Testis (tissue), 2 donors: ENCODE measurements around the gene HS3ST5.

Experiments used
- POLR2A ChIP-seq: fragments of 450-650 bp; IDR thresholded peaks from one replicate; pipeline ENCODE4 v1.6.1; 2017; ENCODE audit warnings: antibody characterized with exemption, mild to moderate bottlenecking, moderate library complexity
- TF ChIP-seq, protein P1 (sequence below), 3 experiments: fragments of 450-650 bp in 2 of 3; fragments of 200-600 bp in 1 of 3; sonication (generic) in 1 of 3; IDR thresholded peaks; one replicate each; pipeline ENCODE4 v1.5.1; 2016 to 2019; ENCODE audit warnings: antibody characterized with exemption in 3 of 3, mild to moderate bottlenecking in 2 of 3, moderate library complexity in 1 of 3

DNA sequence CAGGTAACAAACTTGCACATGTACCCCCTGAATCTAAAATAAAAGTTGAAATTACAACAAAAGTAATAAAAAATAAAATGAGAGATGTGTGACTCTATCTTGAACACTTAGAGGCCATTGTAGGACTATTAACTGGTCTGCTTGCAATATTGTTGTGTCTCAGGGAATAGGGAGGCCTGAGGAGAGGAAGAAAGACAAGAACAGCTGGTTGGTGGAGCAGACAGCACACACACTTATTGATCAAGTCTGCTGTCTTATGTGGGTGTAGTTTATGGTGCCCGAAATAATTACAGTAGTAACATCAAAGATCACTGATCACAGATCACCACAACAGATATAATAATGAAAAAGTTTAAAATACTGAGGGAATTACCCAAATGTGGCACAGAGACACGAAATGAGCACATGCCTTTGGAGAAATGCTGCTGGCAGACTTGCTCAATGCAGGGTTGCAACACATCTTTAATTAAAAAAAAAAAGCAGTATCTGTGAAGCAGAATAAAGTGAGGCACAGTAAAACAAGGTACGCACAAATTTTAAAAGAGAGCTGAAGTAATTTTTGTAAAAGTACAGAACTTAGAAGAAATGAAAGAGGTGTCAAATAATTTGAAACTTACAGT, 261.8 kb downstream of the HS3ST5 start:
- TF ChIP-seq, protein P1, sequence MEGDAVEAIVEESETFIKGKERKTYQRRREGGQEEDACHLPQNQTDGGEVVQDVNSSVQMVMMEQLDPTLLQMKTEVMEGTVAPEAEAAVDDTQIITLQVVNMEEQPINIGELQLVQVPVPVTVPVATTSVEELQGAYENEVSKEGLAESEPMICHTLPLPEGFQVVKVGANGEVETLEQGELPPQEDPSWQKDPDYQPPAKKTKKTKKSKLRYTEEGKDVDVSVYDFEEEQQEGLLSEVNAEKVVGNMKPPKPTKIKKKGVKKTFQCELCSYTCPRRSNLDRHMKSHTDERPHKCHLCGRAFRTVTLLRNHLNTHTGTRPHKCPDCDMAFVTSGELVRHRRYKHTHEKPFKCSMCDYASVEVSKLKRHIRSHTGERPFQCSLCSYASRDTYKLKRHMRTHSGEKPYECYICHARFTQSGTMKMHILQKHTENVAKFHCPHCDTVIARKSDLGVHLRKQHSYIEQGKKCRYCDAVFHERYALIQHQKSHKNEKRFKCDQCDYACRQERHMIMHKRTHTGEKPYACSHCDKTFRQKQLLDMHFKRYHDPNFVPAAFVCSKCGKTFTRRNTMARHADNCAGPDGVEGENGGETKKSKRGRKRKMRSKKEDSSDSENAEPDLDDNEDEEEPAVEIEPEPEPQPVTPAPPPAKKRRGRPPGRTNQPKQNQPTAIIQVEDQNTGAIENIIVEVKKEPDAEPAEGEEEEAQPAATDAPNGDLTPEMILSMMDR (IDR thresholded peaks at IDR 0.05): no peak
- TF ChIP-seq POLR2A: no peak
